GM12864 (cell line): Measurements from ENCODE around the gene STAB2.

Source experiments
- DNase-seq: peaks from one replicate; pipeline ENCODE4 v3.0.0-alpha.2; 2011; ENCODE audit warnings: low read depth
- H3K4me3 ChIP-seq: 2 replicates; pipeline ENCODE4 v1.5.1; 2011; ENCODE audit warnings: mild to moderate bottlenecking, low read depth, low read length, control low read depth
- TF ChIP-seq, protein P1 (sequence below): IDR thresholded peaks from 2 replicates; pipeline ENCODE4 v1.5.1; 2011; ENCODE audit warnings: low read depth, mild to moderate bottlenecking, moderate library complexity, low read length, control low read depth, inconsistent platforms; ENCODE audit errors: missing control alignments

Gene STAB2

DNA sequence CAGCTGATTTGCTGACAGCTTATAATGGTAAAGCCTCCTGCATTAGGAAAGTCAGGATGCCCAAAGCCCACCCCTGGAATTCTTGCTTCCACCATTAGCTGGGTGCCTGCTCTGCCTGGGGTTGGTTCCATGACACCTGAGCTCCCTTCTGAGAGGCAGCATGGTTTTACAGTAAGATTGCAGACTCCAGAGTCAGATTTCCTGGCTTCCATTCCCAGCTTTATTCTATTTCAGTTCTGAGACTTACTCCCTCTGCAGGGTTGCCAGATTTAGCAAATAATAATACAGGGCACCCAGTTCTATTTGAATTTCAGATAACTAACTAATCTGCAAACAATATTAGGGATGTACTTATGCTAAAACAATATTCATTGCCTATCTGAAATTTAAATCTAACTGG, 12.2 kb downstream of the STAB2 start:
- no peak overlapping the region for H3K4me3 ChIP-seq
- DNase-seq, result no peak
- TF ChIP-seq, protein P1, sequence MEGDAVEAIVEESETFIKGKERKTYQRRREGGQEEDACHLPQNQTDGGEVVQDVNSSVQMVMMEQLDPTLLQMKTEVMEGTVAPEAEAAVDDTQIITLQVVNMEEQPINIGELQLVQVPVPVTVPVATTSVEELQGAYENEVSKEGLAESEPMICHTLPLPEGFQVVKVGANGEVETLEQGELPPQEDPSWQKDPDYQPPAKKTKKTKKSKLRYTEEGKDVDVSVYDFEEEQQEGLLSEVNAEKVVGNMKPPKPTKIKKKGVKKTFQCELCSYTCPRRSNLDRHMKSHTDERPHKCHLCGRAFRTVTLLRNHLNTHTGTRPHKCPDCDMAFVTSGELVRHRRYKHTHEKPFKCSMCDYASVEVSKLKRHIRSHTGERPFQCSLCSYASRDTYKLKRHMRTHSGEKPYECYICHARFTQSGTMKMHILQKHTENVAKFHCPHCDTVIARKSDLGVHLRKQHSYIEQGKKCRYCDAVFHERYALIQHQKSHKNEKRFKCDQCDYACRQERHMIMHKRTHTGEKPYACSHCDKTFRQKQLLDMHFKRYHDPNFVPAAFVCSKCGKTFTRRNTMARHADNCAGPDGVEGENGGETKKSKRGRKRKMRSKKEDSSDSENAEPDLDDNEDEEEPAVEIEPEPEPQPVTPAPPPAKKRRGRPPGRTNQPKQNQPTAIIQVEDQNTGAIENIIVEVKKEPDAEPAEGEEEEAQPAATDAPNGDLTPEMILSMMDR, result no peak

DNA sequence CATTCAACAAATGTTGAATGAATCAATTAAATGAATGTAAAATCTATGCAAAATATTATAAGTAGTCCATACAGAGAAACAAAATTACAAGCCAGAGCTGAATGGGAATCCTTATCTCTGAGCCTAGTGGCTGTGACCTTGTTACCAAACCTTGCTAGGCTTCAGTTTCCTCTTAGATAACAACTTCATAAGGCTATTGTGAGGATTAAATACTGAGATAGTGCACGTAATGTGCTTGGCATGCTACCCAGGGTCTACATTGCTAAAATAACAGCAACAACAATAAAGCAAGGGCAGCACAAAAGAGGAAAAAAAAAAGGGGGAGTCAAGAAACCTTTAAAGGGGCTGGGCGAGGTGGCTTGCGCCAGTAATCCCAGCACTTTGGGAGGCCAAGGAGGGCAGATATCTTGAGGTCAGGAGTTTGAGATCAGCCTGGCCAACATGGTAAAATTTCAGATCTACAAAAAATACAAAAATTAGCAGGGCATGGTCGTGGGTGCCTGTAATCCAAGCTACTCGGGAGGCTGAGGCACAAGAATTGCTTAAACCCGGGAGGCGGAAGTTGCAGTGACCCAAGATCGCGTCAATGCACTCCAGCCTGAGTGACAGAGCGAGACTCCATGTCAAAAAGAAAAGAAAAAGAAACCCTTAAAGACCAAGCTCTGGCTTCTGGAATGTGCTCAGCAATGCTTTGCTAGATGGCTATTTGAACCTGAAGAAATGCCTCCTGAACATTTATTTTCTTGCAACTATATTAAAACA, 14.1 kb downstream of the STAB2 start:
- DNase-seq, result no peak
- TF ChIP-seq, protein P1, result no peak
- H3K4me3 ChIP-seq, result no peak overlapping the region

DNA sequence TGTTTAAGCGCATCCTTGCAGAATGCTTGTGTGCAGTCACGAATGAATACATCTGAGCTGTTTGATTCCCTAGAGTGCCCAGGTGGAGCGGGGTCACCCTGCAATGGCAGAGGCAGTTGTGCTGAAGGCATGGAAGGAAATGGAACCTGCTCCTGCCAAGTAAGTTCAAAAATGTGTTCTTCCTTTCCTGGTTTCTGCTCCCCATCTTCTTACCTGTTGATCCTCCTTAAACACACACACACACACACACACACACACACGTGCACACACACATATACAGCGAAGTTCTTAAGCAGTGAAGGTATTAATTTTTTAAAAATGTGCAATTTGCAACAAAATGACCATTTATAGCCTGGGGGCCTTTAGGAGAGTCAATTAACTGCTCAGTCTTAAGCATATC, 33.3 kb downstream of the STAB2 start:
- H3K4me3 ChIP-seq, result no peak overlapping the region
- no peak for DNase-seq
- TF ChIP-seq, protein P1, result no peak

DNA sequence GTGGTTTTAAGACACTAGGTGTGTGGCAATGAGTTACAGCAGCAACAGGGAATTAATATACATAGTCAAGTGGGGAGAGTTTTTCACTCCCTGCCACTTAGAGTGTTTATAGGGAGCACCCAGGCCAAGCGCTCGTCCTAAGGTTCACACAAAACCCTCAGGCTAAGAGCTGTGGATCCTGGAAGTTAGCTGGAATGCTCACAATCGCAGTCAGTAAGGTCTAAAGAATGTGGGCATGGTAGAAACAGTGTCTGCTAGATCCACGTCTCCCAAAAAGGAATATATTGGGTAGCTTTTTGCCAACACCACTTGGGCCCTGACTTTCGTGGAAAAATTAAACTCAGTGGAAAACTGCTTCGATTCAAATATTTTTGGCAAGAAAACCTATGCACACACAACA, 36.6 kb downstream of the STAB2 start:
- H3K4me3 ChIP-seq, result no peak overlapping the region
- DNase-seq, result no peak
- TF ChIP-seq, protein P1, result no peak

DNA sequence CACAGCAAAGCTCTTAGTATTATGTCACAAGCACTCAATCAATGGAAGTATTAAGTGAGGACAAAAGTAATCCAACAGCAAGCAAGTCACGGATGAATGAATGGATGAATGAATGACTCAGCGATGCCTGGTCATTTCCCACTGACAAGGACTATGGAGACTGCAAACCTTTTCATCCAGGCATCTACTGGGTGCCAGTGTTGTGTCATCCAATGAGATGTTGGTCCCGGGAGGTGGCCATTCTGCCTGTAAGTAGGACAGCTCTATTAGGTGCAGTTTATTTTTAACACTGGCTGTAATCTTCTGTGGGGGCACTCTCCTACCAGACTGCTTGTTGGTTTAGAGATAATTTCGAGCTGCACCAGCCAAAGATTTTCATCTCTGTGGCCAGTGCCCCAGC, 39.4 kb downstream of the STAB2 start:
- no peak overlapping the region for H3K4me3 ChIP-seq
- TF ChIP-seq, protein P1, result no peak
- DNase-seq, result no peak

DNA sequence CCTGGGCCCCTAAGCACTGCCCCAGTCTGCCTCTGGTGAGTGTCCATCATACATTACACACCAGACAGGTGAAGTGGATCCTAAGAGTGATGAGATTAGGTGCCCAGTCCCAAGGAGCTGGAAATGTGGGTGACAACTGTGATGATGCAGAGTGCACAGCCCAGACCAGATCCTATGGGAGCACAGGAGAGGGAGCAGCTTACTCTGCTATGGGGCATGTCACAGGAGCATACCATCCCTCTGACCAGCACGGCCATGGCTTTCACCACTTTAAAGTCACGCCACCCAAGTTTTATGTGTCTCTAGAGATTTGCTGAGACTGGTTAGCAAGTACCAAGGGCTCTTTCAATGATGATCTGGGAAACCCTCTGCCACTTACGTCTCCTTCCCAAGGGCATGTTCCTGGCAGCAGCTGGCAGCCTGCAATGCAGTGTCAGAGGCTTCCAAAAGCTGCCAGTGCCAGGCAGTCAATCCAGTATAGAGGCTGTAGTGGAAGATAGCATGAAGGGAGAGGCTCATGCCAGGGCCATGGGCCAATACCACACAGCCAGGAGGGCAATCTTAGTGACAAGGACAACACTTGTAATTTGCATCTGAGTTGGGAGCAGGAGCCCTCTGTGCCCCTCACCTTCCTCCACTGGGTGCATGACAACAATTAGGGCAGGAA, 40.2 kb downstream of the STAB2 start:
- TF ChIP-seq, protein P1, result no peak
- H3K4me3 ChIP-seq, result no peak overlapping the region
- DNase-seq, result no peak

DNA sequence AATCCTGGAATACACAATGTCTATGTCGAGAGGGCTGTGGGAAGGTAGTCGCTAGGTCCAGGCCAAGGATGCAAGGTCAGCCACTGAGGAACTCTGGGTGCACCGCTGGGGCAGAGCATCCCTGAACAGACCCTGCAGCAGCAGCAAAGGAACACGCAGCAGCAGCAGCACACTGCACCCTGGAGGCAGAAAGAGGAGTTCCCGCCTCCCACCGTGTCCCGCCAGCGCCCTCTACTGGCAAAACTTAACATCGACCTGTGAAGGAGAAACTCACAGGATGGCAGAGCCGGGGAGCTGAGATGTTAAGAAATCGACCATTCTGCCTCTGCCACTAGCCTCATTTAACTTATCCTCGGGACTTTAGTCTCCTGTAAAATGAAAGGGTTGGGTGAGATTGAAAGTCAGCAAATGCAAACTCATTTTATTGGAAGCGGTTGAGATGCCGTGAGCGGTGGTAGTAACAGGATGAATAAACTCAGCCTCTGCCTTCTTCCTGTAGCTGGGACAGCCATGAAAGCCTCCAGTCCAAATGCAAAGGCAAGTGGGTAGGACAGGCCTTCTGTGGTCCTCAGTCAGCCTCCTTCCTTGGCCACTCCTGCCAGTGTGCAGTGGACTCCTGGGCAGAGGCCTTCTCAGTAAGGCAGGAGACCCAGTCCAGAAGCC, 45.6 kb downstream of the STAB2 start:
- TF ChIP-seq, protein P1, result peak; percentile 100
- H3K4me3 ChIP-seq, result no peak overlapping the region
- peak; percentile 37 for DNase-seq
